Fibroblast of villous mesenchyme (primary cell): Measurements from ENCODE around the gene ZNF280A. TPM values are rescaled to one million over a fixed set of nuclear protein-coding genes. Genes with fewer than 3 reads are reported as not detected.

ENCODE experiments used
- DNase-seq: peaks from one replicate; pipeline ENCODE4 v3.0.0-alpha.2; 2010; ENCODE audit warnings: low read depth
- H3K4me3 ChIP-seq: 2 replicates; pipeline ENCODE4 v1.5.1; 2011; ENCODE audit warnings: low read depth, mild to moderate bottlenecking, low read length
- CTCF ChIP-seq: IDR thresholded peaks from 2 replicates; pipeline ENCODE4 v1.5.1; 2012; ENCODE audit warnings: low read depth, mild to moderate bottlenecking, low read length; ENCODE audit not compliant: insufficient read depth
- total RNA-seq: library from RNA; depleted of rRNA; stranded (reverse); fragments of >200 nt; gene quantifications from 2 replicates; pipeline ENCODE4 v1.2.3, GENCODE V29; 2012

Gene ZNF280A
- total RNA-seq = 0.32 TPM in 1 of 2 replicates, not detected in the other

GRCh38 chr22:22520020-22520656 lies at the start of gene ZNF280A:
ZNF280A (minus strand) TSS chr22:22520270; CDS start chr22:22515630, 4,640 bp downstream.
- peak within 1 kb of the TSS; percentile 48 for H3K4me3 ChIP-seq
- TF ChIP-seq CTCF = peak; percentile 44
- peak; percentile 87 for DNase-seq

GRCh38 chr22:22569218-22569617 lies 49.1 kb upstream of the ZNF280A start:
- TF ChIP-seq CTCF = no peak
- no peak for DNase-seq

GRCh38 chr22:22565981-22566380 lies 45.9 kb upstream of the ZNF280A start:
- no peak for TF ChIP-seq CTCF
- peak; percentile 60 for DNase-seq
- H3K4me3 ChIP-seq = no peak overlapping the region

More at GRCh38 chr22:22569218-22569617, 49.1 kb upstream of the ZNF280A start:
- no peak overlapping the region for H3K4me3 ChIP-seq

- peak; percentile 23 for DNase-seq
- TF ChIP-seq CTCF = peak; percentile 70
Observed at GRCh38 chr22:22558972-22559603, 39.0 kb upstream of the ZNF280A start, which contains the start of gene PRAME. PRAME (minus strand) TSS chr22:22559265; CDS start chr22:22556832, 2,433 bp downstream.

GRCh38 chr22:22558071-22558971 lies 38.3 kb upstream of the ZNF280A start:
- no peak for DNase-seq
- H3K4me3 ChIP-seq = no peak overlapping the region
- TF ChIP-seq CTCF = no peak

More at GRCh38 chr22:22558972-22559603, 39.0 kb upstream of the ZNF280A start, which contains the start of gene PRAME:
- H3K4me3 ChIP-seq = no peak within 1 kb of the TSS
